GM13976 (cell line): ENCODE measurements around the gene TBC1D5.

Experiments
- DNase-seq: peaks from one replicate; pipeline ENCODE4 v3.0.0; 2012; ENCODE audit warnings: low spot score
- in situ Hi-C: fragments of 300-500 bp; cut with MboI; formaldehyde crosslinking; loops from one replicate; pipeline ENCODE4 v1.12.0; 2022; ENCODE audit warnings: low sequenced_read_pairs, mixed read lengths, inconsistent platforms; ENCODE audit not compliant: unreplicated experiment
- TF ChIP-seq, protein P1 (sequence below): IDR thresholded peaks from 2 replicates; pipeline ENCODE4 v1.5.1; 2012; ENCODE audit warnings: borderline replicate concordance, mild to moderate bottlenecking; ENCODE audit not compliant: insufficient read depth; ENCODE audit errors: extremely low read depth, missing control alignments, control extremely low read depth

The TBC1D5 gene

GRCh38 chr3:17411157-17411877, 331.1 kb downstream of the TBC1D5 start:
- TF ChIP-seq, protein P1, sequence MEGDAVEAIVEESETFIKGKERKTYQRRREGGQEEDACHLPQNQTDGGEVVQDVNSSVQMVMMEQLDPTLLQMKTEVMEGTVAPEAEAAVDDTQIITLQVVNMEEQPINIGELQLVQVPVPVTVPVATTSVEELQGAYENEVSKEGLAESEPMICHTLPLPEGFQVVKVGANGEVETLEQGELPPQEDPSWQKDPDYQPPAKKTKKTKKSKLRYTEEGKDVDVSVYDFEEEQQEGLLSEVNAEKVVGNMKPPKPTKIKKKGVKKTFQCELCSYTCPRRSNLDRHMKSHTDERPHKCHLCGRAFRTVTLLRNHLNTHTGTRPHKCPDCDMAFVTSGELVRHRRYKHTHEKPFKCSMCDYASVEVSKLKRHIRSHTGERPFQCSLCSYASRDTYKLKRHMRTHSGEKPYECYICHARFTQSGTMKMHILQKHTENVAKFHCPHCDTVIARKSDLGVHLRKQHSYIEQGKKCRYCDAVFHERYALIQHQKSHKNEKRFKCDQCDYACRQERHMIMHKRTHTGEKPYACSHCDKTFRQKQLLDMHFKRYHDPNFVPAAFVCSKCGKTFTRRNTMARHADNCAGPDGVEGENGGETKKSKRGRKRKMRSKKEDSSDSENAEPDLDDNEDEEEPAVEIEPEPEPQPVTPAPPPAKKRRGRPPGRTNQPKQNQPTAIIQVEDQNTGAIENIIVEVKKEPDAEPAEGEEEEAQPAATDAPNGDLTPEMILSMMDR, result no peak
- DNase-seq, result no peak
- in situ Hi-C loops, result loop anchor here (25.0 kb wide), 2 partner anchors 574 to 799 kb away; partner anchors contain the start of gene DAZL

- DNase-seq, result no peak
- TF ChIP-seq, protein P1, result no peak
- in situ Hi-C loops, result loop anchor here (10.0 to 25.0 kb wide), 3 partner anchors 143 to 795 kb away; partner anchors contain the start of gene DAZL
Observed at GRCh38 chr3:17407576-17407975, 334.9 kb downstream of the TBC1D5 start.

DNA sequence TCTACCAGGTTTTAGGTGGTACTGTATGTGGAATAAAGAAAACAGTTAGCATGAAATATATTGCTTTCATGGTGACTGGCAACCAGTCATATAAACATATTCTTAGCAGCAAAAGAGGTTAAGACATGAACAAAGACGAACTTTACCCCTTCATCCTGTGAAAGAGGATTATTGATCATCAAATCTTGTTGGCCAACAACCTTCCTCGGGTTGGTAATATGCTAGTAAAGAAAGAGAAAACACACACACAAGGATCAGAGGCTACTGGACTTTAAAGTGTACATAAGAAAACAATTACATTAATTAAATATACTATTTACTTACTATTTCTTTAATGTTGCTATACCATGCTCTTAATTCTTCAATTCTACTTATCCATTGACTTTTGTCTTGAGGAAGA, 337.9 kb downstream of the TBC1D5 start:
- TF ChIP-seq, protein P1, result no peak
- DNase-seq, result no peak
- in situ Hi-C loops, result loop anchor here (10.0 to 25.0 kb wide), 3 partner anchors 140 to 792 kb away; partner anchors contain the start of gene DAZL

- TF ChIP-seq, protein P1, result no peak
- in situ Hi-C loops, result loop anchor here (10.0 to 25.0 kb wide), 3 partner anchors 138 to 790 kb away; partner anchors contain the start of gene DAZL
- no peak for DNase-seq
Observed at GRCh38 chr3:17402442-17402841, 340.0 kb downstream of the TBC1D5 start.

DNA sequence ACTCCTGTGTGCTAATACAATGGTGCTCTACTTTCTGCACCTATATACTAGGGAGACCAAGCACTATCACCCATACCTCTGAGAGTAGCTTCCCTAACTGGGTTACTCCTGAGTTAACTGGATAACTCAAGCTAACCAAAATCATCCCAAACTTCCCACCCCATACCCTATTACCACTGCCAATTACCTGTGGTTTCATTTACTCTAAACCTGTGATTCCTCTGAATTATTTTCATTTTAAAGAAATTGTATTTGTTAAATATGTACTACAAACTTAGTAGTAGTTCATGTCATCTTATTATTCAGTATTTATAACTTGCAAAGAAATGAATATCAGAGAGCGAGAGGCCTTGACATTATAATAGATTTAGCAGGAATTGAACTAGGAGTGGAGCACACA, 340.5 kb downstream of the TBC1D5 start:
- TF ChIP-seq, protein P1, result no peak
- in situ Hi-C loops, result loop anchor here (10.0 to 25.0 kb wide), 3 partner anchors 137 to 790 kb away; partner anchors contain the start of gene DAZL
- no peak for DNase-seq

- no peak for DNase-seq
Observed at GRCh38 chr3:17399586-17399985, 342.8 kb downstream of the TBC1D5 start.

More at GRCh38 chr3:17399586-17399985, 342.8 kb downstream of the TBC1D5 start:
- TF ChIP-seq, protein P1, result no peak
- in situ Hi-C loops, result no loop called here
